CD4-positive, alpha-beta T cell treated with Interleukin-4 for 4 hours (primary cell): ENCODE data around the gene RIN3.

Source experiments
- DNase-seq: peaks from one replicate; pipeline ENCODE4 v3.0.0-alpha.2; 2020

RIN3 gene

GRCh38 chr14:92605274-92605940 lies 91.8 kb downstream of the RIN3 start:
- DNase-seq = no peak

- no peak for DNase-seq
These were observed 93.7 kb downstream of the RIN3 start for GRCh38 chr14:92607251-92607650.

DNA sequence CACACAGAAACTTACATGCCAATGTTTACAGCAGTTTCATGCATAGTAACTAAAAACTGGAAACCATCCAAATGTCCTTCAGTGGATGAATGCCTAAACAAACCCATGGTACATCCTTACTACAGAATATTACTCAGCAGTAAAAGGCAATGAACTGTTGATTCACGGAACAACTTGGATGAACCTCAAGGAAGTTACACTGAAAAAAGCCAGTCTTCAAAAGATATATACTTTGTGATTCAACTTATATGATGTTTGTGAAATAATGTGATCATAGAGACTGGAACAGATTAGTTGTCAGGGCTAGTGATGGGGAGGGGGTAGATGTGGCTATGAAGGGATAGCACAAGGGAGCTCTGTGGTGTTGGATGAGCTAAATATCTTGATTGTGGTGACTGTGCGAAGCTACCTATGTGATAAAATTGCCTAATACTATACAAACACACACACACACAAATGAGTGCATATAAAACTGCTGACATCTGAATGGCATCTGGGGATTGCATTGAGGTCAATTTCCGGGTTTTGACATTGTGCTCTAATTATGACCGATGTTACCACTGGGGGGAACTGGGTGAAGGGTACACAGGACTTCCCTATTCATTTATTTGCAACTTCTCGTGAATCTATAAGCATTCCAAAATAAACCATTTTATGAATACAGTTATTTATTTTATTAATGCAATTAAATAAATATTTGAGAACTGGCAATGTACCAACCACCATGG lies 94.3 kb downstream of the RIN3 start:
- DNase-seq = no peak

- no peak for DNase-seq
These were observed 96.4 kb downstream of the RIN3 start for GRCh38 chr14:92609955-92610354.

DNA sequence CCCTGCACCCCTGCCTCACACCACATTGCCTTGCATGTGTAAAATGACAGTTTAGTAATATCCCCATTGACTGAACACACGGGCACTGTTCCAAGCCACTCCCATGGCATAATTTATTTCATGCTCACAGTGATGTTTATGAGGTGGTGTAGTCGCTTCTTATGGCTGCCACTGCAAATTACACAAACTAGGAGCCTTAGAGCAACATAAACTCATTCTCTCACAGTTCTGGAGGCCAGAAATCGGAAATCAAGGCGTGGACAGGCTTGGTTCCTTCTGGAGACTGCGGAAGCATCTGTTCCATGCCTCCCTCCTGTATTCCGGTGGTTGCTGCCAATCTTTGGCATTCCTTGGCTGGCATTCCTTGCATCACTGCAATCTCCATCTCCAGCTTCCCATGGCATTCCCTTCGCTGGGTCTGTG lies 97.3 kb downstream of the RIN3 start:
- no peak for DNase-seq

GRCh38 chr14:92613008-92613658 lies 99.6 kb downstream of the RIN3 start:
- DNase-seq = peak; percentile 54

DNA sequence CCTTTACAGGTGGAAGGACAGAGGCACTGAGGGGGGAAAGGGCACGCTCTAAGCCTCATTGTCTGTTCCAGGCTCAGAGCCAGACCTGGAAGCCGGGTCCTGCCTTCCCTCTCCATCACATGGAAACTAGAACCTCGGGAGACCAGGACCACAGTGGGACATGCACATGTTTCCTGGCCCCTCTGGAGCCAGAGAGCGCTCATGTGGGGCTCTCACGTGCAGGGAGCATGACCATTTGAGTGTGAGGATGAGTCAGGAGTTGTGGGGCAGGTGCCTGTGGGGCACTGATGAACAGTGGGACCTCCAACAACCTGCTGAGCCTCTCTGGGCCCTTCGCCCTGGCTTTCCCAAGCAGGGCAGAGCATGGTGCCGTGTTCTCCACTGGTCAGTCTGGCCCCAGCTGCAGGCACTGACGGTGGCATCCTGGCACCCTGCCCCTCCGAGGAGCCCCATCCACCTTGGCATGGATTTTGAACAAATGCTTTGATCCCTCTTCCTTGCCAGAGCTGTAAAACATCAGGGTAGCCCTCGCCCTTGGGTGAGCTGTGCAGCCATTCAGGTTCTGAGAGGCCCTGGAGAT lies 100.2 kb downstream of the RIN3 start:
- no peak for DNase-seq

GRCh38 chr14:92615451-92615850 lies 101.9 kb downstream of the RIN3 start:
- DNase-seq = peak; percentile 93

- no peak for DNase-seq
These were observed 102.6 kb downstream of the RIN3 start for GRCh38 chr14:92616178-92616577.

DNA sequence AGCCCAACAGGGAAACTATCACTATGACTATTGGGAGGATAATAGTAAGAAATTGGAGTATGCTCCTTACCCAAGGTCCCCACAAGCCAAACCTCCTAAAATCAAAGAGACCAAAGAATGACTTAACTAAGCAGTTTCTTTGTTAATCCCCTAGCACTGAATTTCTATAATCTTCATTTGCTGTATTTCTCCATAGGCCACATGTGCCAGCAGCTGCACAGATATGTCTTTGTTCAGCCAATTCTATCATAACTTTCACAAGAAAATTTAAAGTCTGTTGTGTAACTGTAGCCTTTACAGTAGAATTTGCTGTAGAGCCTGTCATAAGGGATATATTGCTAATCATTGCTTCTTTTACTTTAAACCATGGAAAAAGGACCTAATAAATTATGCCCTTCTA lies 104.0 kb downstream of the RIN3 start:
- no peak for DNase-seq

- no peak for DNase-seq
These were observed 106.3 kb downstream of the RIN3 start for GRCh38 chr14:92619671-92620456.

GRCh38 chr14:92622311-92622710 lies 108.7 kb downstream of the RIN3 start:
- no peak for DNase-seq

DNA sequence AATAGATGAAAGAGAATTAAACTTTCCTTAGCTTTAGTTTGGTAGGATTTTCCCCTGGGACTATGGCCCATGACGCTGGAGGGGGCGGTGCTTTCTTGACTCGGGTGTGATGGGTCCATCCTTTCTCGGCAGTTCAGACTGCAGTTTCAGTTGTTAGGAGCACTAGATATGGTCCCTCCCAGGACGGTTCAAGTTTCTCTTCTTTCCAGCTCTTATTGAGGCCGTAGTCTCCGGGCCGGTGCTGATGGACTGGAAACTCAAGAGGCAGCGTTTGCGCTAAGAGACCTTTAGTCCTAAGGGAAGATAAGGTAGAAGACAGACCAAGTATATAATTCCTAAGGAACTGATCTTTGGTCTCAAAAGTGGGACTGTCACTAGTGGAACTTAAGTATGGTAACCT lies 111.2 kb downstream of the RIN3 start:
- no peak for DNase-seq

- no peak for DNase-seq
These were observed 111.6 kb downstream of the RIN3 start for GRCh38 chr14:92625213-92625612.

GRCh38 chr14:92626041-92626440 lies 112.5 kb downstream of the RIN3 start:
- no peak for DNase-seq

DNA sequence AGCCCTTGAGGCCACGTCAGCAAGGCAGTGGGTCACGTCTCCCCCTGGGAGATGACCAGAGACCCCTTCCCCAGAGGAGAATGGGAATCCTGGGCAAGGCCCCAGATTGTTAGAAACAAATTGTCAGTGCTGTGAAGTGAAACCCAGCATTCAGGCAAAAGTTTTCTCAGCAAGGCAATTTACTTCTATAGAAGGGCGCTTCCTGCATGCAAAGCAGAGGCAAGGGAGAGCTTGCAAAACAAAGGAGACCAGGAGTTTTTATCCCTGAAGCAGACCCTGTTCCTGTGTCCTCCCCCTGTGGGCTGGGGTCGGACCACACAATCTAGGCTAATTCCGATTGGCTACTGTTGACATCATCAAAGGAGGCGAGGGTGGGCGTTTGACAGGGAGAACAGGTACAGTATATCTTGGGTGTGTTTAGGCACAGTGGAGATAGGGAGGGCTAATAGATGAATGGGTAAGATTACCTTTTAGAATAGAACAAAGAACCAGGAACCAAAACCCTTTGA lies 114.2 kb downstream of the RIN3 start:
- DNase-seq = no peak

- no peak for DNase-seq
These were observed 115.1 kb downstream of the RIN3 start for GRCh38 chr14:92628636-92629035.

DNA sequence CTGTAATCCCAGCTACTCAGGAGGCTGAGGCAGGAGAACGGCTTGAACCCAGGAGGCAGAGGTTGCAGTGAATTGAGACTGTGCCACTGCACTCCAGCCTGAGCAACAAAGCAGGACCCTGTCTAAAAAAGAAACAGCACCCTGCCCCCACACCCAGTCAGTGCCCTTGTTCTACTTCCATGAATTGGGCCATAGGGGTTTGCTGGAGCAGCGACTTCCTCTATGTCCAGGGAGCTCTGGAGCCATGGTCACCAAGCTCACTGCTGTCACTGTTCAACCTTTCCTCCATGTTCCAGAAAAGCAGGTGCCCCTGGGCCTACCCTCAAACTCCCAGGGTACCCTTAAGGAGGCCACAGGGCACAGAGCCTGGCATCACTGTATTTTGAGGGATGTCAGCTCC lies 116.8 kb downstream of the RIN3 start:
- DNase-seq = no peak

GRCh38 chr14:92631098-92631497 lies 117.5 kb downstream of the RIN3 start:
- no peak for DNase-seq

GRCh38 chr14:92632546-92633273 lies 119.1 kb downstream of the RIN3 start:
- DNase-seq = no peak

DNA sequence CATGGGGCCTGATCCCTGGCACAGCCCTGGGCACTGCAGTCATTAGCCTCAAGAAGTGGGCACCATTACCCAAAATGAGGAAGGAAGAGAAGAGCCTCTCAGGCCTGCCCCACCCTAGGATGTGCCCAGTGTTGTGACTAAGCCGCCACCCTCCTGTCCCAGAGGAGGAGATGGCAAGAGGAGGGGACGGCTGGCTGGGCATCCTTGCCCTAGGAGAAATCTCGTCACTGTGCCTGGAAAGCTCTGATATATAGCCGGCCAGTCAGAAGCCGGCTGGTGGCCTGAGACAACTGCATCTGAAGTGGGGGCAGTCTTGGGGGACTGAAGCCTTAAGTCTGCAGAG lies 119.7 kb downstream of the RIN3 start:
- DNase-seq = no peak

- no peak for DNase-seq
These were observed 120.1 kb downstream of the RIN3 start for GRCh38 chr14:92633724-92634123.
